ENCODE data around the gene COX11. TPM values are rescaled to one million over a fixed set of nuclear protein-coding genes. Genes with fewer than 3 reads are reported as not detected.
A peak's percentile ranks its signal among the peaks of the same experiment; 100 is the strongest.

COX11 gene
- total RNA-seq, 2 donors from 2014 or later = 52.6 to 61.7 TPM

GRCh38 chr17:54974759-54975158, 6.3 kb upstream of the COX11 start:
- Histone ChIP-seq H3K9me3 (no peaks in the 10 kb centered on the region), H3K36me3 (no peaks in the 10 kb centered on the region), H3K4me3 (no peak overlapping the region), H3K27ac (no peak overlapping the region), H3K4me1 (ENCODE audit: control insufficient read depth in 1 of 2, low read depth in 2 of 2) (peaks cover under 1 to 4% of the 10 kb centered on the region in 2 donors), H3K27me3 (replicated peaks; ENCODE audit: insufficient read depth) (no peaks in the 10 kb centered on the region)
- DNase-seq (ENCODE audit: low spot score) = no peak
- no peak for ATAC-seq (ENCODE audit: insufficient number of reproducible peaks, low FRiP score, low read depth)
- no peak for TF ChIP-seq CTCF (IDR thresholded peaks at IDR 0.05)

- DNase-seq (ENCODE audit: low spot score) = no peak
- no peak for TF ChIP-seq CTCF (IDR thresholded peaks at IDR 0.05)
- Histone ChIP-seq H3K27ac (no peak overlapping the region), H3K9me3 (no peaks in the 10 kb centered on the region), H3K27me3 (replicated peaks; ENCODE audit: insufficient read depth) (no peaks in the 10 kb centered on the region), H3K4me1 (ENCODE audit: control insufficient read depth in 1 of 2, low read depth in 2 of 2) (peaks cover 3 to 10% of the 10 kb centered on the region in 2 donors), H3K4me3 (no peak overlapping the region), H3K36me3 (no peaks in the 10 kb centered on the region)
- no peak for ATAC-seq (ENCODE audit: insufficient number of reproducible peaks, low FRiP score, low read depth)
Measured at GRCh38 chr17:54972406-54973138, 4.1 kb upstream of the COX11 start.

GRCh38 chr17:54971901-54972300, 3.4 kb upstream of the COX11 start:
- peaks cover 7 to 14% of the 10 kb centered on the region in 2 donors for H3K4me1 ChIP-seq (ENCODE audit: control insufficient read depth in 1 of 2, low read depth in 2 of 2)
- DNase-seq (ENCODE audit: low spot score) (no peak), ATAC-seq (ENCODE audit: insufficient number of reproducible peaks, low FRiP score, low read depth) (no peak)
- H3K4me3 ChIP-seq = no peak overlapping the region
- H3K36me3 ChIP-seq = no peaks in the 10 kb centered on the region
- no peaks in the 10 kb centered on the region for H3K9me3 ChIP-seq
- TF ChIP-seq CTCF (IDR thresholded peaks at IDR 0.05) = no peak
- H3K27me3 ChIP-seq (replicated peaks; ENCODE audit: insufficient read depth) = no peaks in the 10 kb centered on the region
- H3K27ac ChIP-seq = no peak overlapping the region

GRCh38 chr17:54971147-54971546, 2.7 kb upstream of the COX11 start:
- Histone ChIP-seq H3K4me1 (ENCODE audit: control insufficient read depth in 1 of 2, low read depth in 2 of 2) (peaks cover 7 to 22% of the 10 kb centered on the region in 2 donors), H3K4me3 (no peak overlapping the region), H3K27me3 (replicated peaks; ENCODE audit: insufficient read depth) (no peaks in the 10 kb centered on the region), H3K27ac (no peak overlapping the region), H3K9me3 (no peaks in the 10 kb centered on the region), H3K36me3 (no peaks in the 10 kb centered on the region)
- no peak for ATAC-seq (ENCODE audit: insufficient number of reproducible peaks, low FRiP score, low read depth)
- DNase-seq (ENCODE audit: low spot score) = no peak
- TF ChIP-seq CTCF (IDR thresholded peaks at IDR 0.05) = no peak

GRCh38 chr17:54969658-54970572, 1.5 kb upstream of the COX11 start:
- Histone ChIP-seq H3K9me3 (no peaks in the 10 kb centered on the region), H3K27ac (peak overlapping the region; percentile 82 to 84), H3K4me3 (peak overlapping the region; percentile 88), H3K4me1 (ENCODE audit: control insufficient read depth in 1 of 2, low read depth in 2 of 2) (peaks cover 7 to 23% of the 10 kb centered on the region in 2 donors), H3K36me3 (no peaks in the 10 kb centered on the region), H3K27me3 (replicated peaks; ENCODE audit: insufficient read depth) (no peaks in the 10 kb centered on the region)
- TF ChIP-seq CTCF (IDR thresholded peaks at IDR 0.05) = no peak
- DNase-seq (ENCODE audit: low spot score) (no peak), ATAC-seq (ENCODE audit: insufficient number of reproducible peaks, low FRiP score, low read depth) (no peak)
